HG02840 (cell line): ENCODE measurements around the gene AMER2.

ENCODE experiments used
- ATAC-seq: cut with Tn5 transposase; IDR thresholded peaks from one replicate; pipeline ENCODE4 v1.9.1; 2021; ENCODE audit warnings: mild to moderate bottlenecking, moderate library complexity, moderate number of reproducible peaks; ENCODE audit not compliant: unreplicated experiment, low FRiP score

AMER2 gene, protein sequence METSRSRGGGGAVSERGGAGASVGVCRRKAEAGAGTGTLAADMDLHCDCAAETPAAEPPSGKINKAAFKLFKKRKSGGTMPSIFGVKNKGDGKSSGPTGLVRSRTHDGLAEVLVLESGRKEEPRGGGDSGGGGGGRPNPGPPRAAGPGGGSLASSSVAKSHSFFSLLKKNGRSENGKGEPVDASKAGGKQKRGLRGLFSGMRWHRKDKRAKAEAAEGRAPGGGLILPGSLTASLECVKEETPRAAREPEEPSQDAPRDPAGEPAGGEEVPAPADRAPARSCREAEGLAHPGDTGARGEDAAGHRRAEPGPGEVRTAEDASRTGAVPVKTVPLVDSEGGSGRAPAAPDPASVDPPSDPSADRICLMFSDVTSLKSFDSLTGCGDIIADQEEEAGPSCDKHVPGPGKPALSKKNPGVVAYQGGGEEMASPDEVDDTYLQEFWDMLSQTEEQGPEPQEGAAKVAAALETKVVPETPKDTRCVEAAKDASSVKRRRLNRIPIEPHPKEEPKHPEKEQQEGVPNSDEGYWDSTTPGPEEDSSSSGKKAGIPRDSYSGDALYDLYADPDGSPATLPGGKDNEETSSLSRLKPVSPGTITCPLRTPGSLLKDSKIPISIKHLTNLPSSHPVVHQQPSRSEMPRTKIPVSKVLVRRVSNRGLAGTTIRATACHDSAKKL

DNA sequence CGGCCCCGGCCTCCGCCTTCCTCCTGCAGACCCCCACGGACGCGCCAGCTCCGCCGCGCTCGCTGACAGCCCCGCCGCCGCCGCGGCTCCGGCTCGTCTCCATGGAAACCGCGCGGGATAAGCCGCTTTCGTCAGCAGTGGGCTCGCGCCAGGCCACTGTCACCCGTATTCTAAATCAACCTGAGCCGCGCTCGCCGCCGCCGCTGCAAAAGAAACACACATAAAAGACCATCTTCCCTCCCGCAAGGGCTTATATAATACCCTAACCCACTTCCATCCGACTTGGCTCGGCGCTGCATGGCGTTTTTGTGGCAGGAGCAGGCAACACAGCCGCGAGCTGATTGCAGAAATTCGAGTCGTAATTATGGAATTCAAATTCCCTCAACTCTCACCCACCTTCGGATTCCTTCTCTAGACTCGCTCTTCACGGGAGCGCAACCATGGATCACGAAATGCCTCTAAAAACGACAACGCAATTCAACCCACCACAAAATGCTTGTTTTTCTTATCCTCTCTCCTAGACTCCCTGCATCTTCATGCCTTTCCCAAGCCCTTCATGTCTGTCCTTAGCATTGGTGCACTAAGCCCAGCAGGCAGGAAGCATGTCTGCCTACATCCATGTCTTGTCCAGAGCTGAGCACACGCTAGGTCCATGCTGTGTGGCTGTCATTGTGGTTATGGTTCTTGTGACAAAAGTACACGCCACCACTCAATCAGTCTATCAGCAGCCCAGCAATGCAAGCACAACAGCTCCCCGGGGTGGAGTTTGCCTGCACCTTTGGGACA lies at the start of gene AMER2:
TSS of gene AMER2 (minus strand) at position 772 of the 786 bp plus-strand sequence. CDS start at position 103, 669 bp downstream.
- ATAC-seq, result no peak

- no peak for ATAC-seq
Observed at GRCh38 chr13:25218019-25218418, 45.9 kb upstream of the AMER2 start.

GRCh38 chr13:25217023-25217885 lies 45.2 kb upstream of the AMER2 start:
- no peak for ATAC-seq

- ATAC-seq, result no peak
Observed at GRCh38 chr13:25215253-25215575, 43.1 kb upstream of the AMER2 start.

DNA sequence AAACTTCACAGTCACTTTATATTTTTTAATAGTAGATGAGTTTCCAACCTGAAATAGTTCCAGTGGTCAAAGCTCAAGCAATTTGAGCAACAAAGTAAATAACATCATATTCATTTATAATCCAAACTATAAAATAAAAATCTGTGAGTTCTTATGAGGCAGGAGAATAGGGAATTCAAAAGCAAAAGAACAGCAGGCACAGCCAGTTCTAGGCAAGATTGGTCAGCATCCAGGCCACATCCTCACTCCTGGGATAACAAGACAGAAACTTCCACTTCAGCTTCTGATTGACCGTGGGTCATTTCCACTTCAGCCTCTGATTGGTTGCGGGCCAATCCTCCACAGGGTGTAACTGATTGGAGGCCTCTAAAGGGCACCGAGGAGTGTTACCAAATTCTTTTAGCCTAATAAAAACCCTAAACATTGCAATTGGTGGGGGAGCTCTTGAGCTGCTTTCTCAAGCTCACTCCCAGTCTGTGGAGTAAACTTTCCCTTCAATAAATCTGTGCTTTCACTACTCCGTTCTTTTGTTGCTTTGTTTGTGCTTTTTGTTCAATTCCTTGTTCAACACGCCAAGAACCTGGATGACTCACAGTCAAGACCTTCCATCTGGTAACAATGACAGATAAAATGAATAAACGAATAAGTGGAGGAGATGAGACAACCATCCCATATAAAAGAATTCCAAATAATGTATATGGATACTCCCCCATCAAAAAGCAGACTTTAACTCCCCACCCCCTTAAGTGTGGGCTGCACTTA lies 42.6 kb upstream of the AMER2 start:
- ATAC-seq, result no peak

GRCh38 chr13:25213715-25214114 lies 41.6 kb upstream of the AMER2 start:
- ATAC-seq, result no peak

- ATAC-seq, result no peak
Observed at GRCh38 chr13:25210842-25211569, 38.9 kb upstream of the AMER2 start.

DNA sequence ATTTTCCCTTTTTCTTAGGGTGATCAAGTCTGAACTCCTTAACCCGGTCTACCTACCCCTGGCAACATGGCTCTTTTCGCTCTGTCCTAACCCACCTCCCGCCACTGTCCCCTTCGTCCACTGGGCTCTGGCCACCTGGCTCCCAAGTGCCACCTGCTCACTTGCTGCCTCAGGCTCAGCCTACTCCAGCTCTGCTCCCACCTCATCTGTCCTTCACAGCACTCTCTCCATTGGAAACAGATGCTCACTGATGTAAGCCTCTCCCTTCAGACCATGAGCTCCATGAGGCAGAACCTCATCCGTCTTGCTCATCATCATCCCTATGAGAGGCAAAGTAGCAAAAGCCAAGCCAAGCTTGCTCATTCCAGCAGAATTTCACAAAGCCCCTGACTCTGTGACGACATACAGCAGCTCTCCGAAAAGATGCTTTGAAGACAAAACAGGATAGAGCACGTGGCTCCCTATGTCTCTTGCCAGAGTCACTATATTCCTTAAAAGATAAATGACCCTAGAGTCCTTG lies 35.3 kb upstream of the AMER2 start:
- ATAC-seq, result no peak

GRCh38 chr13:25204863-25205262 lies 32.8 kb upstream of the AMER2 start:
- ATAC-seq, result no peak

- no peak for ATAC-seq
Observed at GRCh38 chr13:25203127-25203740, 31.1 kb upstream of the AMER2 start.

DNA sequence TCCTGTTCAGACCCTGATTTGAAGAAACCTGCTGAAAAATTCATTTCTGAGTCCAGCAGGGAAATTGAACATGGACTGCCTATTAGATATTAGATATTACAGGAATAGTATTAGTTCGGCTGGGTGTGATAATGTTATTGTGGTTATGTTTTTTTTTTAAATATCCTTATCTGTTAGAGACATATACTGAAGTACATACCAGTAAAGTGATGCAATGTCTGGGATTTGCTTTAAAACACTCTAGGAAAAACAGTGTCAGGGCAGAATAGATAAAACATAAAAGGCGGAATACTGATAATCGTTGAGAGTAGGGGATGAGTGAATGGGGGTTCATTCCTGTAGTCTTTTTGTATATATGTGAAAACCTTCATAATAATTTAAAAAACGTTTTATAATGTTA lies 28.7 kb upstream of the AMER2 start:
- no peak for ATAC-seq

- no peak for ATAC-seq
Observed at GRCh38 chr13:25198647-25199046, 26.6 kb upstream of the AMER2 start.

- no peak for ATAC-seq
Observed at GRCh38 chr13:25196971-25197370, 24.9 kb upstream of the AMER2 start.

- ATAC-seq, result no peak
Observed at GRCh38 chr13:25192936-25193335, 20.8 kb upstream of the AMER2 start.

DNA sequence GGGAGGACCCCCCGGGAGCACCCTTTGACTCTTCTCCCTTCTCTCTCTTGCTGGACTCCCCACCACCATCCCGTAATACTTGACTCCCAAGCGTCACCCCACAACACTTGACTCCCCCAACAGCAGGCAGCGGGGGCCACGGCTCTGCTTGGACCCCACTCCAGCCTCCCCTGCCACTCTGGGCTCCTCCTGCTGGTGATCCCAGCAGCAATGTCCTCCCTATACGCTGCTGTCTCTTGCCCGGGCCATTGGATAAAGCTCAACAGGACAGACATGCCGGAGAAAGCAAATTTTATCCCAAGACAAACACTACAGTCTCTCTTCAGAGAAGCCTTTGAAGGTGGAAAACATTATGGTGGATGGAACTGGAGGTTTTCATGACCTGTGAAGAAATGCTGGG lies 20.4 kb upstream of the AMER2 start:
- ATAC-seq, result no peak

DNA sequence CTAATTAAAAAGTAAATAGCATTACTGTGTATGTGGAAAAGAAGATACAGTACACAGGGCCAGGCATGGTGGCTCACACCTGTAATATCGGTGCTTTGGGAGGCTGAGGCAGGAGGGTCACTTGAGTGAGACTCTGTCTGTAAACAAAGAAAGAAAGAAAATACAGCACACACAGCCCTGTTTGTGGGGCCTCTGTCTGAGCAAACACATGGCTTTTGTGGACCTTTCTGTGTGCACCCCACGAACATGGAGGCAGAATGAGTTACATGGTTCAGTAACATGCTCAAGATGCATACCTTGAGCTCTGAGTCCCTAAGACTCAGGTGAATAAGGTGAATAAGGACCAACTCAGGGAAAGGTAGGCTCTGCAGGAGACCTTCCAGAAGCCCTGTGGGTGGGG lies 20.0 kb upstream of the AMER2 start:
- no peak for ATAC-seq

DNA sequence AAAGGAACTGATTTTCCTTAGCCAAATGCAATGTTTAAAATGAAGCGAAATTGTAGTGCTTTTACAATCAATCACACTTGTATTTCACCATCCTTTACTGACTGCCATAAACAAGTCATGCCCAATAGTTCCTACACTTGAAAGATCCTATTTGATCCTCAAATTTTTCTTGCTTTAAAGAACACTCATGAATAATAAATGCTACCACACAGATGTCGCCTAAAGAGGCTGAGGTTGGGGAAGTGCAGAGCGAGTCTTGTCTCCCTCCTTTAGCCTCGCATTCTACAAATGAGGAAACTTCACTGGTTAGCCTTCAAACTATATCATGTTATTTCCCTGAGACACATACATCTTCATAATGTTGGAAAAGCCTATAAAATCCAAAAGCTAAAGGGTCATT lies 18.7 kb upstream of the AMER2 start:
- ATAC-seq, result no peak

GRCh38 chr13:25190256-25190655 lies 18.2 kb upstream of the AMER2 start:
- no peak for ATAC-seq
